Testis (tissue), 2 donors: ENCODE measurements around the gene TUT4.

ENCODE experiments used
- CTCF ChIP-seq, 3 experiments: fragments of 450-650 bp in 2 of 3; fragments of 200-600 bp in 1 of 3; sonication (generic) in 1 of 3; IDR thresholded peaks; one replicate each; pipeline ENCODE4 v1.5.1; 2016 to 2019; ENCODE audit warnings: antibody characterized with exemption in 3 of 3, mild to moderate bottlenecking in 2 of 3, moderate library complexity in 1 of 3
- POLR2A ChIP-seq: fragments of 450-650 bp; IDR thresholded peaks from one replicate; pipeline ENCODE4 v1.6.1; 2017; ENCODE audit warnings: antibody characterized with exemption, mild to moderate bottlenecking, moderate library complexity

- TF ChIP-seq POLR2A, result no peak
- no peak for TF ChIP-seq CTCF (IDR thresholded peaks at IDR 0.05)
Measured at GRCh38 chr1:52533713-52534112, 19.2 kb downstream of the TUT4 start.
